Spleen (tissue), 7 donors: ENCODE data around the gene WDR74.

Experiments
- CTCF ChIP-seq, 11 experiments: fragments of 200-600 bp in 7 of 11; fragments of 450-650 bp in 4 of 11; sonication (generic) in 4 of 11; IDR thresholded peaks in 8 of 11; conservative IDR thresholded peaks in 3 of 11; 1 replicate in 7 of 11; 2 replicates in 4 of 11; pipeline versions ENCODE4 v1.4.0 to v1.8.0; 2016 to 2021; ENCODE audit warnings: antibody characterized with exemption in 11 of 11, inconsistent platforms in 4 of 11, mild to moderate bottlenecking in 1 of 11
- POLR2AphosphoS5 ChIP-seq, 3 donors: sonication (generic); formaldehyde crosslinking; IDR thresholded peaks; one replicate each; pipeline ENCODE4 v1.5.1; 2017; ENCODE audit warnings: antibody characterized with exemption in 3 of 3
- donor health status: DM: no; HTN: no; CAD: no; lungs with moderate emphysema.
- donor health status: DM: no; HTN: no; CAD: no.
- donor health status: DM: no; HTN: no; CAD: no.

GRCh38 chr11:62882431-62882749 is 43.0 kb upstream of the WDR74 start:
- TF ChIP-seq POLR2AphosphoS5 (IDR thresholded peaks at IDR 0.05): no peak
- TF ChIP-seq CTCF (IDR thresholded peaks at IDR 0.05 in 8 of 11, conservative IDR thresholded peaks at IDR 0.05 in 3 of 11): no peak
